Measurements from ENCODE around the gene SMYD3. TPM values are rescaled to one million over a fixed set of nuclear protein-coding genes. Genes with fewer than 3 reads are reported as not detected.

Gene SMYD3
- total and polyA plus RNA-seq, 9 of the 15 experiments (the other 6 are each of a cell fraction or from before 2014, with no cell fraction given), result 128 to 440 (median 197) TPM

GRCh38 chr1:246151796-246152434 lies 355.2 kb downstream of the SMYD3 start (continued):
- TF ChIP-seq, protein P1, sequence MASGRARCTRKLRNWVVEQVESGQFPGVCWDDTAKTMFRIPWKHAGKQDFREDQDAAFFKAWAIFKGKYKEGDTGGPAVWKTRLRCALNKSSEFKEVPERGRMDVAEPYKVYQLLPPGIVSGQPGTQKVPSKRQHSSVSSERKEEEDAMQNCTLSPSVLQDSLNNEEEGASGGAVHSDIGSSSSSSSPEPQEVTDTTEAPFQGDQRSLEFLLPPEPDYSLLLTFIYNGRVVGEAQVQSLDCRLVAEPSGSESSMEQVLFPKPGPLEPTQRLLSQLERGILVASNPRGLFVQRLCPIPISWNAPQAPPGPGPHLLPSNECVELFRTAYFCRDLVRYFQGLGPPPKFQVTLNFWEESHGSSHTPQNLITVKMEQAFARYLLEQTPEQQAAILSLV (tag; IDR thresholded peaks at IDR 0.05), result peak; percentile 6; the same call in 1 of the 2 replicates
- no peak for TF ChIP-seq CBX2 (IDR thresholded peaks at IDR 0.05; ENCODE audit: insufficient read depth, low read length, poor library complexity, severe bottlenecking)
- no peak for TF ChIP-seq SIRT6 (IDR thresholded peaks at IDR 0.05; ENCODE audit: low read depth, low read length)
- TF ChIP-seq SMAD4 (CRISPR knock-in tag; conservative IDR thresholded peaks at IDR 0.05), result 0 out of 2 replicates have a peak, but pooled peaks have one; percentile 15
- TF ChIP-seq ZNF253 (CRISPR knock-in tag; conservative IDR thresholded peaks at IDR 0.05), result no peak
- no peak for TF ChIP-seq ZNF408 (CRISPR knock-in tag; IDR thresholded peaks at IDR 0.05; ENCODE audit: low read depth)
- TF ChIP-seq JUN (IDR thresholded peaks at IDR 0.05; ENCODE audit: borderline replicate concordance, low read depth, low read length), result no peak
- TF ChIP-seq JUN (CRISPR knock-in tag; IDR thresholded peaks at IDR 0.05; ENCODE audit: borderline replicate concordance), result no peak
- no peak for TF ChIP-seq EP400 (IDR thresholded peaks at IDR 0.05)
- TF ChIP-seq MTA2 (IDR thresholded peaks at IDR 0.05; ENCODE audit: low read depth), result 0 out of 2 replicates have a peak, but pooled peaks have one; percentile 13
- no peak for TF ChIP-seq HCFC1 (IDR thresholded peaks at IDR 0.05; ENCODE audit: low read depth, low read length)
- no peak for TF ChIP-seq RBM22 (IDR thresholded peaks at IDR 0.05; ENCODE audit: low read depth, low read length, poor library complexity, severe bottlenecking)
- TF ChIP-seq CHD1 (IDR thresholded peaks at IDR 0.05; ENCODE audit: low read length), result no peak
- TF ChIP-seq KLF16 (IDR thresholded peaks at IDR 0.05), result no peak
- TF ChIP-seq ZNF174 (CRISPR knock-in tag; IDR thresholded peaks at IDR 0.05), result no peak
- no peak for TF ChIP-seq ZNF217 (CRISPR knock-in tag; IDR thresholded peaks at IDR 0.05)
- no peak for TF ChIP-seq TOE1 (IDR thresholded peaks at IDR 0.05; ENCODE audit: borderline replicate concordance)
- no peak for TF ChIP-seq TOE1 (CRISPR knock-in tag; IDR thresholded peaks at IDR 0.05; ENCODE audit: borderline replicate concordance, low read depth)
- TF ChIP-seq KAT8 (IDR thresholded peaks at IDR 0.05; ENCODE audit: low read depth), result no peak
- TF ChIP-seq, protein P2, sequence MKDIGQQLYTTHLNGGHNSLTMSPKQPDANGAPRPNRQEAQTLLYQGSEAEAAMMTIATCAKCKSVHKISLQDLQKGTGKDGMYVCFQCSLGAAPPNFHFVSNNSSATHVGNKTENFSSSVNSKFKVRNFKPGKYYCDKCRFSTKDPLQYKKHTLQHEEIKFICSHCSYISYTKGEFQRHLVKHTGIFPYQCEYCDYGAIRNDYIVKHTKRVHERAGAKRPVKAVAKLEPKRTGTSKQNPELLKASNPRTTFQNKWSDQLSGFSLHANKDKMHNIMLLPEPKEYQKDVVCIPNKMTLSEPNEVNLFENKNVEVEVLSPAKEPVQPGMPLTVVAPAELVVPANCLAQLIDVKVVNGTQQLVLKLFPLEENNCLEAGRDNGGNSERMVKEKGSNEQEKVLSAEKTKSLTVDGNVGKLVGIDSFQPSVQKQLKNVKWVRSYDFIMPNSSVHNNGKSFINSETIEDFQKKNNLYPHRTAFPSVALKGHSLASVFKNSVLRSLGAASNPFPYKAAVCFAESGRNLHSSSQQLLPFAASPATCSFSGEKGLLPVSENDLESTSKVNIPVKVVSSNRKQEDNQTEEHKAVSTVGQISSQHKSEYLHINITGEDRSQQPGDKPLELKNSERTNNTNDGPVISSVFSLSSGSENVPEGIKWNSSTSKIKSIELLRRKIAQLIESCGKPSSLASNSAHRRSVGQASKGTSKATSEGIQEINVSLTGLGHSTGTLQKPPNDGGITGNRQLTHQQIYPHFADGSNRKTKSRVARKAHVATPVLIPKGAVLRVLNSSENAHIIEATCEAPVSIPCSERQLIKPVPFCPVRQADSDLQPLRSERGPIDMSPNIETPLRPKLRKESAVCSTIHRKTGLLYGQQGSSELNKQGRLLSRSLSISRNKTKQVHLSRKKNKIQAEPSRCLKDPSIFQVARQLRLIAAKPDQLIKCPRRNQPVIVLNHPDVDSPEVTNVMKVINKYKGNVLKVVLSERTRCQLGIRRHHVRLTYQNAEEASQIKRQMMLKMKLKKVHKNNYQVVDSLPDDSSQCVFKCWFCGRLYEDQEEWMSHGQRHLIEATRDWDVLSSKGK (CRISPR knock-in tag; IDR thresholded peaks at IDR 0.05), result no peak
- TF ChIP-seq ZBTB8A (IDR thresholded peaks at IDR 0.05; ENCODE audit: partially characterized antibody), result no peak
- TF ChIP-seq ZNF717 (CRISPR knock-in tag; IDR thresholded peaks at IDR 0.05), result no peak
- peak; percentile 19 for TF ChIP-seq ZNF175 (CRISPR knock-in tag; IDR thresholded peaks at IDR 0.05; ENCODE audit: low read depth)
- TF ChIP-seq PATZ1 (CRISPR knock-in tag; IDR thresholded peaks at IDR 0.05; ENCODE audit: borderline replicate concordance), result no peak; the same call in 1 of the 2 replicates

Measured in K562 (cell line).